A673 (cell line): ENCODE measurements around the gene CELF1.

Experiments
- EZH2 ChIP-seq: fragments of 200-600 bp; sonication (generic); IDR thresholded peaks from 2 replicates; pipeline ENCODE4 v1.6.1; 2017; ENCODE audit warnings: borderline replicate concordance, low read depth, mild to moderate bottlenecking, mixed read lengths, antibody characterized with exemption, low read length; ENCODE audit not compliant: poor library complexity, severe bottlenecking
- TF ChIP-seq, protein P1 (sequence below): fragments of 300-800, 200-600 bp; sonication (generic); conservative IDR thresholded peaks from 2 replicates; pipeline ENCODE4 v1.5.1; 2017; ENCODE audit warnings: low read depth, mild to moderate bottlenecking, antibody characterized with exemption, low read length, moderate library complexity, mixed read lengths

GRCh38 chr11:47589584-47589976, 36.6 kb upstream of the CELF1 start:
- TF ChIP-seq, protein P1, sequence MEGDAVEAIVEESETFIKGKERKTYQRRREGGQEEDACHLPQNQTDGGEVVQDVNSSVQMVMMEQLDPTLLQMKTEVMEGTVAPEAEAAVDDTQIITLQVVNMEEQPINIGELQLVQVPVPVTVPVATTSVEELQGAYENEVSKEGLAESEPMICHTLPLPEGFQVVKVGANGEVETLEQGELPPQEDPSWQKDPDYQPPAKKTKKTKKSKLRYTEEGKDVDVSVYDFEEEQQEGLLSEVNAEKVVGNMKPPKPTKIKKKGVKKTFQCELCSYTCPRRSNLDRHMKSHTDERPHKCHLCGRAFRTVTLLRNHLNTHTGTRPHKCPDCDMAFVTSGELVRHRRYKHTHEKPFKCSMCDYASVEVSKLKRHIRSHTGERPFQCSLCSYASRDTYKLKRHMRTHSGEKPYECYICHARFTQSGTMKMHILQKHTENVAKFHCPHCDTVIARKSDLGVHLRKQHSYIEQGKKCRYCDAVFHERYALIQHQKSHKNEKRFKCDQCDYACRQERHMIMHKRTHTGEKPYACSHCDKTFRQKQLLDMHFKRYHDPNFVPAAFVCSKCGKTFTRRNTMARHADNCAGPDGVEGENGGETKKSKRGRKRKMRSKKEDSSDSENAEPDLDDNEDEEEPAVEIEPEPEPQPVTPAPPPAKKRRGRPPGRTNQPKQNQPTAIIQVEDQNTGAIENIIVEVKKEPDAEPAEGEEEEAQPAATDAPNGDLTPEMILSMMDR: no peak
- no peak for TF ChIP-seq EZH2
